PC-9 (cell line): Measurements from ENCODE around the gene CLMN. TPM values are rescaled to one million over a fixed set of nuclear protein-coding genes. Genes with fewer than 3 reads are reported as not detected.

ENCODE experiments used
- BruUV-seq: library from RNA; stranded (reverse); fragments of 400-500 nt; replicated peaks from 2 replicates; lab custom pipeline; 2021; lab: Mats Ljungman, UMichigan
- CTCF ChIA-PET: fragments of 300-600 bp; sonication (Branson Sonifier 250); formaldehyde crosslinking; loops from one replicate; lab custom pipeline; 2022; ENCODE audit warnings: antibody characterized with exemption; lab: Charles Lee
- POLR2A ChIA-PET: fragments of 300-600 bp; sonication (Branson Sonifier 250); formaldehyde crosslinking; loops from one replicate; lab custom pipeline; 2022; ENCODE audit warnings: antibody characterized with exemption; ENCODE audit not compliant: unreplicated experiment; lab: Charles Lee
- DNase-seq, 2 experiments: peaks; one replicate each; pipeline versions ENCODE4 v3.0.0 to v3.0.0-alpha.2; 2015 to 2022; ENCODE audit warnings: mixed read lengths in 1 of 2
- H2AFZ ChIP-seq: fragments of 200-600 bp; sonication (generic); 2 replicates; pipeline ENCODE4 v1.8.1; 2017; ENCODE audit warnings: antibody characterized with exemption
- H3F3A ChIP-seq: fragments of 200-600 bp; sonication (generic); 2 replicates; pipeline ENCODE4 v1.8.1; 2017; ENCODE audit warnings: antibody characterized with exemption, mild to moderate bottlenecking, low read depth; ENCODE audit not compliant: insufficient read depth
- H3K27ac ChIP-seq: fragments of 200-600 bp; sonication (generic); 2 replicates; pipeline ENCODE4 v1.6.1; 2016; ENCODE audit warnings: mixed run types
- H3K27me3 ChIP-seq: fragments of 200-600 bp; sonication (generic); 2 replicates; pipeline ENCODE4 v1.6.1; 2016; ENCODE audit warnings: low read depth, mixed run types; ENCODE audit not compliant: insufficient read depth
- H3K36me3 ChIP-seq: fragments of 200-600 bp; sonication (generic); 2 replicates; pipeline ENCODE4 v1.6.1; 2016; ENCODE audit warnings: low read depth, mixed run types
- H3K4me1 ChIP-seq: fragments of 200-600 bp; sonication (generic); replicated peaks from 2 replicates; pipeline ENCODE4 v1.6.1; 2016; ENCODE audit warnings: mixed run types; ENCODE audit not compliant: insufficient read depth
- H3K4me2 ChIP-seq: fragments of 200-600 bp; sonication (generic); 2 replicates; pipeline ENCODE4 v1.6.1; 2017; ENCODE audit warnings: mixed run types
- H3K4me3 ChIP-seq: fragments of 200-600 bp; sonication (generic); 2 replicates; pipeline ENCODE4 v1.6.1; 2016; ENCODE audit warnings: mixed run types
- H3K79me2 ChIP-seq: fragments of 200-600 bp; sonication (generic); 2 replicates; pipeline ENCODE4 v1.6.1; 2017; ENCODE audit warnings: low read depth, mixed run types
- H3K9me2 ChIP-seq: fragments of 200-600 bp; sonication (generic); 2 replicates; pipeline ENCODE4 v1.8.1; 2017; ENCODE audit warnings: mild to moderate bottlenecking; ENCODE audit not compliant: insufficient read depth
- H3K9me3 ChIP-seq: fragments of 200-600 bp; sonication (generic); 2 replicates; pipeline ENCODE4 v1.8.1; 2016; ENCODE audit warnings: low read depth; ENCODE audit not compliant: insufficient read depth
- H4K20me1 ChIP-seq: fragments of 200-600 bp; sonication (generic); 2 replicates; pipeline ENCODE4 v1.8.1; 2017; ENCODE audit not compliant: insufficient read depth
- CTCF ChIP-seq: fragments of 200-600 bp; sonication (generic); conservative IDR thresholded peaks from 2 replicates; pipeline ENCODE4 v1.6.1; 2017; ENCODE audit warnings: mixed run types, antibody characterized with exemption, mild to moderate bottlenecking, moderate library complexity
- EZH2 ChIP-seq: fragments of 200-600 bp; sonication (generic); IDR thresholded peaks from 2 replicates; pipeline ENCODE4 v1.8.0; 2017; ENCODE audit warnings: antibody characterized with exemption, low read depth
- intact Hi-C: fragments of 100-400 bp; cut with micrococcal nuclease; formaldehyde crosslinking; loops from one replicate; pipeline ENCODE4 v1.10.0; 2022; ENCODE audit not compliant: unreplicated experiment
- total RNA-seq: library from RNA; stranded (reverse); gene quantifications from 2 replicates; pipeline ENCODE4 v1.2.3, GENCODE V29; 2021

Gene CLMN
- total RNA-seq, 1 experiment from 2014 or later: 15.8 TPM

GRCh38 chr14:95174184-95174792 is 145.4 kb downstream of the CLMN start:
- POLR2A ChIA-PET: no interaction called here
- Histone ChIP-seq H3K36me3 (no peaks in the 10 kb centered on the region), H4K20me1 (no peaks in the 10 kb centered on the region), H3K27me3 (no peaks in the 10 kb centered on the region), H3K27ac (no peak overlapping the region), H2AFZ (no peak overlapping the region), H3K9me3 (no peaks in the 10 kb centered on the region), H3K4me2 (no peak overlapping the region), H3F3A (no peaks in the 10 kb centered on the region), H3K4me3 (no peak overlapping the region), H3K79me2 (no peaks in the 10 kb centered on the region), H3K9me2 (no peaks in the 10 kb centered on the region), H3K4me1 (no peaks in the 10 kb centered on the region)
- CTCF ChIA-PET: interaction anchor here (0.6 kb wide), 1 partner anchor 12 kb away, joined by 3 read pairs; no protein-coding TSS in a partner anchor
- no peak for DNase-seq
- TF ChIP-seq EZH2 (no peak), CTCF (no peak)
- BruUV-seq: no TSS peak
- intact Hi-C loops: no loop called here

- Histone ChIP-seq H3K79me2 (no peaks in the 10 kb centered on the region), H3K27ac (no peak overlapping the region), H3K4me1 (no peaks in the 10 kb centered on the region), H3K27me3 (no peaks in the 10 kb centered on the region), H3K9me3 (no peaks in the 10 kb centered on the region), H2AFZ (no peak overlapping the region), H3K9me2 (no peaks in the 10 kb centered on the region), H3K4me2 (no peak overlapping the region), H3K36me3 (no peaks in the 10 kb centered on the region), H3F3A (no peaks in the 10 kb centered on the region), H3K4me3 (no peak overlapping the region), H4K20me1 (no peaks in the 10 kb centered on the region)
- no peak for DNase-seq
- intact Hi-C loops: no loop called here
- POLR2A ChIA-PET: no interaction called here
- CTCF ChIA-PET: no interaction called here
- no TSS peak for BruUV-seq
- TF ChIP-seq EZH2: no peak
- no peak for TF ChIP-seq CTCF
Measured at GRCh38 chr14:95173518-95173917, 146.2 kb downstream of the CLMN start.

GRCh38 chr14:95167177-95167576 is 152.5 kb downstream of the CLMN start:
- BruUV-seq: no TSS peak
- CTCF ChIA-PET: no interaction called here
- TF ChIP-seq EZH2 (no peak), CTCF (no peak)
- Histone ChIP-seq H2AFZ (no peak overlapping the region), H3F3A (no peaks in the 10 kb centered on the region), H3K36me3 (no peaks in the 10 kb centered on the region), H3K4me3 (no peak overlapping the region), H4K20me1 (no peaks in the 10 kb centered on the region), H3K27ac (no peak overlapping the region), H3K4me2 (no peak overlapping the region), H3K27me3 (no peaks in the 10 kb centered on the region), H3K9me3 (no peaks in the 10 kb centered on the region), H3K79me2 (no peaks in the 10 kb centered on the region), H3K4me1 (no peaks in the 10 kb centered on the region), H3K9me2 (no peaks in the 10 kb centered on the region)
- intact Hi-C loops: no loop called here
- POLR2A ChIA-PET: no interaction called here
- no peak for DNase-seq
